ENCODE data around the gene FAM9B.

- TF ChIP-seq CTCF (conservative IDR thresholded peaks at IDR 0.05; ENCODE audit: low read depth, low read length) (no peak), EZH2 (IDR thresholded peaks at IDR 0.05; ENCODE audit: borderline replicate concordance, low read depth, low read length, poor library complexity, severe bottlenecking) (no peak)
Observed at GRCh38 chrX:9064694-9065093, 30.8 kb upstream of the FAM9B start.

Measured in A673 (cell line).